ENCODE results near the gene ESPNL.
A peak's percentile ranks its signal among the peaks of the same experiment; 100 is the strongest.
"Not testable (repeated sequence)": the region's sequence is repeated elsewhere in the genome, so short reads cannot be mapped to it uniquely, and the experiment has no call there.

The ESPNL gene

GRCh38 chr2:238115709-238116108, 15.6 kb downstream of the ESPNL start:
- not testable (repeated sequence) for DNase-seq, ATAC-seq

DNA sequence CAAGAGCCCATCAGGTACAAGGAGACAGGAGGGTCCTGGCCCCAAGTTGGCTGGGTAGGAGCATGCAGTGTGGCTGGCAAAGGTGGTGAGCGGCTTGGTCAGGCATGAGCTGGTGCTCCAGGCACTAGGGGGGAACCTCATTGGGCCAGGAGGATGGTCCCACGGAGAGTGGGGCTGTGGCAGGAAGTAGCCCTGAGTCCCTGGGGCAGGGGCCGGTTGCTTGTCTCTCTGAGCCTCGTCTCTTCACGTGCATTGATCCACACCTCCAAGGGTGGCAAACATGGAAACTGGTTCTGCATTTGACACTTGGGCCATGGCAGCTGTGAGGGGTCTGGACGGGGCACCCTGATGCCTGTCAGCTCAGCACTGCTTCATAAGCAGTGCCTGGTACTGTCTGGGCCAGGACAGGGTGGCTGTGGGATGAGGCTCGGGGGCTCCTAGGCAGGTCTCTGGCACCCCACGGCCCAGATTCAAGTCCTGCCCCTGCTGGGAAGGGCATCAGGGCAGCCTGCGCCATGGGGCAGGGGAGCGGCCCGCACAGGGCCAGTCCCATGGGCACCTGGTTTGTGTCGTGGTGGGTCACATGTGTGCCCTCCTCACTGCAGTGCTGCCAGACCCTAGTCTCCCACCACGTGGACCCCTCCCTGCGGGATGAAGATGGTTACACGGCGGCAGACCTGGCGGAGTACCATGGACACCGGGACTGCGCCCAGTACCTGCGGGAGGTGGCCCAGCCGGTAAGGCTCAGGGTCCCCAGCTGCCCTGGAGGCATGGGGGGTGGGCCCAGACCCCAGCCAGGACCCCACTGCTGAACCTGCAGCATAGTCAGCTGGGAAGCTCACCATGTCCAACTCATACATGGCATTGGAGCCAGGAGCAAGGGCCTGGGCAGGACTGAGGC, 16.4 kb downstream of the ESPNL start:
- no peak for DNase-seq

DNA sequence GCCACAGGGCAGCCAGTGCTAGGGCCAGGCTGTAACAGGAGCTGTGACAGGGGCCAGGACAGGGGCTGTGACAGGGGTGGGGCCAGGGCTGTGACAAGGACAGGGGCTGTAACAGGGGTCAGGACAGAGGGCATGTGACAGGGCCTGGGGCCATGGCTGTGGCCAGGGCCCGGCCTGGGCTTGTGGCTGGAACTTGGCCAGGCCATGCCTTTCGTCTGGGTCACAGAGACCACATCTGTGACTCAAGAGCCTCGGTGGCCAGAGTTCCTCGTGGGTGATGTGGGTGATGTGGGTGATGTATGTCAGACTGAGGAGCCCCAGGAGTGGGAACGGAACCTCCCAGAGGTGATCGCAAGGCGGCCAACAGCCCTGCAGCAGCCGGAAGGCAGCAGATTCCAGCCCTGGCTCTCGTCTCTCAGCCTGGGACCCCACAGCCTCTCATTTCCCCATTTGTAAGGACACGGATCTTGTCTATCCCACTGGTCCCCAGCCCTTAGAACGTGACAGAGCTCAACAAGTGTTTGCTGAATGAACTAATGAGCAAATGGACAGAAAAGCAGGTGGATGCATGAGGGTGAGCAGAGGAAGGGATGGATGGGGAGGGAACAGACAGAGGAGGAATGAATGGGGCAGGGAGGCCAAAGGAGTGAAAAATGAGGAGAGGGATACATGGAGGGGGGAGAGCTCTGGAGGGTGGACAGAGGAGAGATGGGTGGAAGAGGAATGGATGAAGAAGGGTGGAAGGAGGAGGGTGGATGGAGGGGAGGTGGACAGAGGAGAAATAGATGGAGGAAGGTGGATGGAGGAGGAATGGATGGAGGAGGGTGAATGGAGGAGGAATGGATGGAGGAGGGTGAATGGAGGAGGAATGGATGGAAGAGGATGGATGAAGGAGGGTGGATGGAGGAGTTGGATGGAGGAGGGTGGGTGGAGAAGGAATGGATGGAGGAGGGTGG, 17.3 kb downstream of the ESPNL start:
- ATAC-seq (no peak), DNase-seq (no peak)

More for the DNA sequence above, 16.4 kb downstream of the ESPNL start:
- no peak for ATAC-seq

GRCh38 chr2:238119756-238120462, 19.8 kb downstream of the ESPNL start:
- no peak for ATAC-seq
- no peak for DNase-seq

- no peak for ATAC-seq
- DNase-seq: no peak
Observed at GRCh38 chr2:238120463-238121298, 20.5 kb downstream of the ESPNL start.

DNA sequence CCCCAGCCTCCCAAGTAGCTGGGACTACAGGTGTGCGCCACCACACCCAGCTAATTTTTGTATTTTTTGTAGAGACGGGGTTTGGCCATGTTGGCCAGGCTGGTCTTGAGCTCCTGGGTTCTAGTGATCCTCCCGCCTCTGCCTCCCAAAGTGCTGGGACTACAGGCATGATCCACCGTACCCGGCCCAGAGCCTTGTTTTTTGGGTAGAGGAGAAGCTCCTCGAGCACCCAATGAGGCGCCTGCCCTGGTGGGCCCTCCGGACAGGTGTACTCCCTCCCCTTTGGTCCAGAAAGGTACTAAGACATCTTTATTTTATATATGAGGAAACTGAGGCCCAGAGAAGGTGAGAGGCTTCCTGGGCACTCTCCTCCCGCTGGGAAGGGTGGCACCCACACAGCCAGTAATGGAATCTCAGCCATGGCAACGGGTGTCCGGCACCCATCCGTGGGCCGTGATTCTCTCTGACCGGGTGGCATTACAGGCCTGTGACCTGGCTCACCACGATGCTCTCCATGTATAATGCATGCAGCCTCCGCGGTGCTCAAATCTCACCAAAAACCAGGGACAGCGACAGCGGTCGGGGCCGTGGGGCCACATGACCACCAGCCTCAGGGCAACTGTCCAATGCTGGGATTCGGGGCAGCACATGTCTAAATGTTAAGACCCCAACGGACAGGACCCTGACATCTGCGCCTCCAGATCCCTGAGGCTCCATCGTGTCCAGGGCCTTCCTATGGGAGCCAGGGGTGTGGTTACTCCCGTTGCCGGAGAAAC, 21.6 kb downstream of the ESPNL start:
- ATAC-seq: no peak
- DNase-seq: no peak

- DNase-seq (no peak), ATAC-seq (no peak)
Observed at GRCh38 chr2:238122287-238123217, 22.4 kb downstream of the ESPNL start.

- no peak for ATAC-seq
- no peak for DNase-seq
Observed at GRCh38 chr2:238123218-238123971, 23.3 kb downstream of the ESPNL start.

DNA sequence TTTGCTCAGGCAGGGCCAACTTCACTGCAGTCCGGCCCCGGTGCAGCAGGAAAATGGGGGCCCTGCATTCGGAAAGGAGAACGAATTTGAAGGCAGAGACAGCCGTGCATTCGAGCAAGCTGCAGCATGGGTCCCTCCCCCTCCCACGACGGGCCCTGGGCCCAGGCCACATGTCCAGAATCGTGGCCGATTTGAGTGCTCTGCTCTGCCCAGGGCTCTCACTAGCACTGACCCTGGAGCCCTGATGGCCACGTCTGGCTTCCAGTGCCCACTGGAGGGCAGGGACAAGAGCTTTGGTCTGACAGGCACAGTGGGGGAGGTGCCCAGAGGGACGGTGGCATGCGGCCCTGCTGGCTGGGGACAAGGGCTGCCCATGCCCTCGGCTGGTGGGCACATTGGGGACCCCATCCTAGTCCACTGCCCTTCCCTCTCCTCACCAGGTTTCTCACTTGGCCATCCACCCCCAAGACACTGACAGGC, 23.9 kb downstream of the ESPNL start:
- DNase-seq: no peak

DNA sequence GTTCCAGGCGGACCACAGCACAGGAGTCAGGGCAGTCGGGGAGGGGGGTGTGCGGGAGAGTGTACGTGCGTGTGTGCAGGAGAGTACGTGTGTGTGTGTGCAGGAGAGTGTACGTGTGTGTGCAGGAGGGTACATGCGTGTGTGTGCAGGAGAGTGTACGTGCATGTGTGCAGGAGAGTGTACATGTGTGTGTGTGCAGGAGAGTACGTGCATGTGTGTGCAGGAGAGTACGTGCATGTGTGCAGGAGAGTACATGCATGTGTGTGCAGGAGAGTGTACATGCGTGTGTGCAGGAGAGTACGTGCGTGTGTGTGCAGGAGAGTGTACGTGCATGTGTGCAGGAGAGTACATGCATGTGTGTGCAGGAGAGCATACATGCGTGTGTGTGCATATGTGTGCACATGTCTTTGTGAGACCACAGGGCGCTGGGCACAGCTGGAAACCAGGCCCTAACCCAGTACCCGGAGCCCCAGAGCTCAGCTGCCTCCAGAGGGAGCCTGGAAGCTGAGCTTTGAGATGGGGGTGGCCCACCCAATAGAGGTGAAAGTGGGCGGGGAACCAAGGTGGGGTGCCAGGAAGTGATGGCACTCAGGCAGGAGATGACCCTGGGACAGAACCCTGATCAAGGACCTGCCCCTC, 24.5 kb downstream of the ESPNL start:
- ATAC-seq: no peak

More for the DNA sequence above, 23.9 kb downstream of the ESPNL start:
- no peak for ATAC-seq

DNA sequence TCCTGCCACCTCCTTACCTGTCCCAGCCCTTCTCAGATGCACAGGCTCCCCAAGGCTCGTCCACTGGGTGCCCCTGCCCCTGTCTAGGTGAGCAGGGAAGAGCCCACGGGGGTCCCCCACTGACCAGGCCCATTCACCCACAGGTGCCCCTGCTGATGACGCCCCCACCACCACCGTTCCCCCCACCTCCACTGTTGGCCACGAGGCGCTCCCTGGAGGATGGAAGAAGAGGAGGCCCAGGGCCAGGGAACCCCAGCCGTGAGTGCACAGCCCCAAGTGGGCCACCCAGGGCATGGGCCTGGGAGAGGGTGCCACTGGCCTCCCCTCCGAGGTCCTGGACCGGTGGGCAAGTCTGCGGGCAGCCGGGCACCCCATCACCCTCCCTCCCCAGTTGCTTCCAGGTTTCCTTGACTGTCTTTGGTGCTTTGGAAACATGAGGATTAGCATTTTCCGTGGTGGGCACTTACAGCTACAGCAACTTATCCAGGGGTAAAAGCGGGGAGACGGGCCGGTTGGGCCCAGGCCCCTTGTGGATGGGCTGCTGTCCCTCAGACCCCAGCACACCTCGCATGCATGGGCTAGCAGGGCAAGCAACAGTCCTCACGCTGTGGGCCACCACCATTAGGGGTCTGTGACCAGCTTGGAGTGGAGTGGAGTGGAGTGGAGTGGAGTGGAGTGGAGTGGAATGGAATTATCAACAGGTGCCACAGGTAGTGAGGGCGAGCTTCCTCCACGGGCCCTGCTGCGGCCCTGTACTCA, 25.2 kb downstream of the ESPNL start:
- ATAC-seq: no peak
- DNase-seq: no peak

More for the DNA sequence above, 24.5 kb downstream of the ESPNL start:
- no peak for DNase-seq

DNA sequence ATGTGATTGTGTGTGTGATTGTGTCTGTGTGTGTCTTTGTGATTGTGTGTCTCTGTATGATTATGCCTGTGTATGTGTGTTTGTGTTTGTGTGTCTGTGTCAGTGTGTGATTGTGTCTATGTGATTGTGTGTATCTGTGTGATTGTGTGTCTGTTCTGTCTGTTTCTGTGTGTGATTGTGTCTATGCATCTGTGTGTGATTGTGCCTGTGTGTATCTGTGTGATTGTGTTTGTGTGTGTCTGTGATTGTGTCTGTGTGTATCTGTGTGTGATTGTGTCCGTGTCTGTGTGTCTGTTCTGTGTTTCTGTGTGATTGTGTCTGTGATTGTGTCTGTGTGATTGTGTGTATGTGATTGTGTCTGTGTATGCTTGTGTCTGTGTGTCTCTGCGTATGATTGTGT, 26.2 kb downstream of the ESPNL start:
- ATAC-seq: no peak
- no peak for DNase-seq

- ATAC-seq (no peak), DNase-seq (no peak)
Observed at GRCh38 chr2:238126775-238127164, 26.6 kb downstream of the ESPNL start.

DNA sequence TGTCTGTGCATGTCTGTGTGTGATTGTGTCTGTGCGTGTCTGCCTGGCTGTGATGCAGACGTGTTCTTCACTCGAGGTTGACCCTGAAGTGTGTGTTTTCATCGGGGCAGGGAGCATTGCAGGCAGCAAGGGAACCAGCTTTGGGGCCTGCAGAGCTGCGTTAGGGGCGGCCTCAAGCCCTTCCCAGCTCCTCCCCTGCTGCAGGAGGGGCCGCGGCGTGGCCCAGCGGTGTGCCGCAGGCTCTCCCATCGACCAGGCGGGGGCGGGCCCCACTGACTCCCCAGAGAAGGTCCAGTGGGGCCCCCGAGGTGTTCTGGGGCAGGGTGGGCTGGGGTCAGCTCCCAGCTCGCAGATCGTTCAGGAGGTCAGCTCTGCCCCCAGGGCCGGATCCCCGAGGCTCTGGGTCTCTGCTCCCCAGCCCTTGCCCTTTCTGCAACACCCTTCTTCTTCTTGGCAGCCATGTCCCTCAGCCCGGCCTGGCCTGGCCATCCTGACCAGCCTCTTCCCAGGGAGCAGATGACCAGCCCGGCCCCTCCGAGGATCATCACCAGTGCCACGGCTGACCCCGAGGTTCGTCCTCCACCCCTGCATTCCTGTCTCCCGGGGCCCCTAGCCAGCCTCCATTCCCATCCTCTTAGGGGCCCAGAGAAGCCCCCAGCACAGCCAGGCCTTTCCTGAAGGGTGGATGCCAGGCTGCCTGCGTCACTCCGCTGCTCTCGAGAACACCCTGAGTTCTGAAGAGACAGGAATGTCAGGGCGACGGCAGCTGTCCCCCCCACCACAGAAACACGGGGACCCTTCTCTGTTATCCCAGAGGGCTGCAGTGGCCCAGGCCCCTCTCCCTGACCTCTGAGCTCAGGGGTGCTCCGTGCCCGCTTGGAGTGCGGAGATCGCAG, 27.3 kb downstream of the ESPNL start:
- DNase-seq (peak; percentile 29), ATAC-seq (peak; percentile 38)

DNA sequence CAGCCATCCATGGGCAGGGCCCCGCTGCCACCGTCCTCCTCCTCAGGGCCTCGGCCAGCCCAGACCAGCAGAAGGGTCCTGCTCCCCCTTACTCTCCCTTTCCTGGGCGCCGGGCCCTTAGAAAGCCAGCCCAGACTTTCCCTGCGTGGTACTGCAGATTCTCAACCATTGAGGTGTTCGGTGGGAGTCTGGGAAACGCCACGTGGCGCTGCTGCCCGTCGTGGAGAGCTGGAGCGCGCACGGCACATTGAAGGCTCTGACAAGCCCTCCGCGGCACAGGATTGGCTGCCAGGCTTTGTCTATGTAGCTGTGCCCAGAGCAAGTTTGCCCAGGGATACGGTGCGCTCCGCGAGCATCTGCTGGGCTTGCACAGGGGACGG, 27.9 kb downstream of the ESPNL start:
- ATAC-seq: no peak
- DNase-seq: no peak

DNA sequence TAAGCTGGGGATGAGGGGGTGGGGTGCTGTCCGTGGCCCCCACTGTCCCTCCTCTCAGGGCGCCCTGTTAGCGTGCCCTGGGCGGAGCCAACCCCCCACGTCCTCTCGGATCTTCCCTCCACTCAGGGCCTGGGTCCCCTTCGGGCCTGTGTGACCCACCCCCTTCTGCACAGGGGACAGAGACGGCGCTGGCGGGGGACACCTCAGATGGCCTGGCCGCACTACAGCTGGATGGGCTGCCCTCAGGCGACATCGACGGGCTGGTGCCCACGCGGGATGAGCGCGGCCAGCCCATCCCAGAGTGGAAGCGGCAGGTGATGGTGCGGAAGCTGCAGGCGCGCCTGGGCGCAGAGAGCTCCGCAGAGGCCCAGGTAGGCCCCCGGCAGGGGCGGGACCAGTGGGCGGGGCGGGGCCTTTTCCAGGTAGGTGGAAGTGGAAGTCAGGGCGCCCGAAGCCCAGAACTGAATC, 28.4 kb downstream of the ESPNL start:
- no peak for DNase-seq

More for the DNA sequence above, 28.4 kb downstream of the ESPNL start:
- no peak for ATAC-seq

Measured in stimulated activated naive CD8-positive, alpha-beta T cell treated with anti-CD3 and anti-CD28 coated beads, Interleukin-15, Interleukin-2, amounts not matched to agents 100 U/mL and 50 U/mL, for 24 hours (primary cell).